ENCODE data around the gene NDUFAF2.

Gene NDUFAF2

DNA sequence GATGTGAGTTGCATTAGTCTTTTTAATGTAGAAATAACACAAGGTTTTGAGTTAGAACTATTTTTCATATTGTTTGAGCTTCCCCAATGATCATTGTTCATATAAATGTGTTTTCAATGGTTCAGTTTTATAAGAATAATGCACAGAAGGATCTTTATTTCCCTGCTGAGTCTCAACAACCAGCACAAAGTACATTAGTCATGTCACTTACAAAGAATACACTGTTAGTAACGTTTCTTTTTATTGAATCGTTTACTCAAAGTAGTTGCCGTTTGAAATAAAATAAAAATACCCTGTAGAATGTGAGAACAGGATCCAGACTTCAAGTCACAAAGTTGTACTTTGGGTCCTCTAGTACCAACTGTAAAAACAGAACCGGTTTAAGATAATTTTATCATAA, 41.6 kb upstream of the NDUFAF2 start:
- no peak for TF ChIP-seq ZNF248 (tag by site-specific recombination; IDR thresholded peaks at IDR 0.05)
- TF ChIP-seq ATF2 (tag by site-specific recombination; IDR thresholded peaks at IDR 0.05; ENCODE audit: low read depth) = no peak
- Histone ChIP-seq H3K4me3 (ENCODE audit: low read depth, low read length) (no peak overlapping the region), H3K4me1 (ENCODE audit: control insufficient read depth, insufficient read depth, low read length) (no peaks in the 10 kb centered on the region), H3K36me3 (ENCODE audit: control insufficient read depth in 2 of 2, insufficient read depth in 1 of 2, low read length in 2 of 2) (peaks cover 3 to 4% of the 10 kb centered on the region in 2 experiments; a peak in 2 of 3 replicates), H3K9me3 (ENCODE audit: control insufficient read depth, insufficient read depth, low read depth, low read length) (no peaks in the 10 kb centered on the region), H3K27ac (ENCODE audit: extremely low read depth, low read depth, low read length) (no peak overlapping the region)
- CTCF ChIA-PET = no interaction called here
- POLR2A ChIA-PET = no interaction called here

DNA sequence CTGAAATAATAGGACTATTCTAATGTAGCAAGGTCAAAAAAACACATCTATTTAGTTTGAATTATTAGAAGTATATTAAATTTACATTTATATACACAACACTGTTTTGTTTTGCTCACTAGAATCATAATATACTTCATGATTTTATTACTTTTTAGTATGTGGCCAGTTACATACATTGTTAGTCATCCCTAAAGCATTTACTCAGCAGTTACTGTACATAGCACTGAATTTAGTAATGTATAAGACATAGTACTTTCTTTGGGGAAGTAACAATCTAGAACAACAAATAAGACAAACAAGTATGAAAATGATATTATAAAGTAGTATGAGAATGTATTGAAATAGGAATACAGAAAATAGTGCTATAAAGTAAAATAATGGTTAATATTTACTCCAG, 28.4 kb upstream of the NDUFAF2 start:
- Histone ChIP-seq H3K36me3 (ENCODE audit: control insufficient read depth in 2 of 2, insufficient read depth in 1 of 2, low read length in 2 of 2) (peaks cover 5 to 19% of the 10 kb centered on the region in 2 experiments; a peak in 2 of 3 replicates), H3K4me1 (ENCODE audit: control insufficient read depth, insufficient read depth, low read length) (no peaks in the 10 kb centered on the region), H3K27ac (ENCODE audit: extremely low read depth, low read depth, low read length) (no peak overlapping the region), H3K4me3 (ENCODE audit: low read depth, low read length) (no peak overlapping the region), H3K9me3 (ENCODE audit: control insufficient read depth, insufficient read depth, low read depth, low read length) (no peaks in the 10 kb centered on the region)
- CTCF ChIA-PET = interaction anchor here (0.8 kb wide), 1 partner anchor 12 kb away, joined by 3 read pairs; no protein-coding TSS in a partner anchor
- no peak for TF ChIP-seq ZNF140 (tag by site-specific recombination; IDR thresholded peaks at IDR 0.05)
- POLR2A ChIA-PET = no interaction called here

- Histone ChIP-seq H3K36me3 (ENCODE audit: control insufficient read depth in 2 of 2, insufficient read depth in 1 of 2, low read length in 2 of 2) (peaks cover 5 to 19% of the 10 kb centered on the region in 2 experiments; a peak in 2 of 3 replicates), H3K4me3 (ENCODE audit: low read depth, low read length) (no peak overlapping the region), H3K27ac (ENCODE audit: extremely low read depth, low read depth, low read length) (no peak overlapping the region), H3K9me3 (ENCODE audit: control insufficient read depth, insufficient read depth, low read depth, low read length) (no peaks in the 10 kb centered on the region), H3K4me1 (ENCODE audit: control insufficient read depth, insufficient read depth, low read length) (no peaks in the 10 kb centered on the region)
- no peak for TF ChIP-seq ZNF426 (tag by site-specific recombination; IDR thresholded peaks at IDR 0.05)
- TF ChIP-seq ZNF596 (tag by site-specific recombination; IDR thresholded peaks at IDR 0.05) = no peak
- TF ChIP-seq ZIC2 (tag by site-specific recombination; IDR thresholded peaks at IDR 0.05) = no peak
- no peak for TF ChIP-seq ZNF175 (tag by site-specific recombination; IDR thresholded peaks at IDR 0.05)
- no peak for TF ChIP-seq ZXDB (tag by site-specific recombination; IDR thresholded peaks at IDR 0.05)
- no peak for TF ChIP-seq HOXC10 (CRISPR knock-in tag; IDR thresholded peaks at IDR 0.05)
- TF ChIP-seq ZFP37 (tag by site-specific recombination; IDR thresholded peaks at IDR 0.05) = no peak
- no peak for TF ChIP-seq ZSCAN4 (tag by site-specific recombination; IDR thresholded peaks at IDR 0.05)
- TF ChIP-seq ZNF248 (tag by site-specific recombination; IDR thresholded peaks at IDR 0.05) = no peak
- no peak for TF ChIP-seq REST (tag by site-specific recombination; IDR thresholded peaks at IDR 0.05)
- TF ChIP-seq, protein P1, sequence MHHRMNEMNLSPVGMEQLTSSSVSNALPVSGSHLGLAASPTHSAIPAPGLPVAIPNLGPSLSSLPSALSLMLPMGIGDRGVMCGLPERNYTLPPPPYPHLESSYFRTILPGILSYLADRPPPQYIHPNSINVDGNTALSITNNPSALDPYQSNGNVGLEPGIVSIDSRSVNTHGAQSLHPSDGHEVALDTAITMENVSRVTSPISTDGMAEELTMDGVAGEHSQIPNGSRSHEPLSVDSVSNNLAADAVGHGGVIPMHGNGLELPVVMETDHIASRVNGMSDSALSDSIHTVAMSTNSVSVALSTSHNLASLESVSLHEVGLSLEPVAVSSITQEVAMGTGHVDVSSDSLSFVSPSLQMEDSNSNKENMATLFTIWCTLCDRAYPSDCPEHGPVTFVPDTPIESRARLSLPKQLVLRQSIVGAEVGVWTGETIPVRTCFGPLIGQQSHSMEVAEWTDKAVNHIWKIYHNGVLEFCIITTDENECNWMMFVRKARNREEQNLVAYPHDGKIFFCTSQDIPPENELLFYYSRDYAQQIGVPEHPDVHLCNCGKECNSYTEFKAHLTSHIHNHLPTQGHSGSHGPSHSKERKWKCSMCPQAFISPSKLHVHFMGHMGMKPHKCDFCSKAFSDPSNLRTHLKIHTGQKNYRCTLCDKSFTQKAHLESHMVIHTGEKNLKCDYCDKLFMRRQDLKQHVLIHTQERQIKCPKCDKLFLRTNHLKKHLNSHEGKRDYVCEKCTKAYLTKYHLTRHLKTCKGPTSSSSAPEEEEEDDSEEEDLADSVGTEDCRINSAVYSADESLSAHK (tag by site-specific recombination; IDR thresholded peaks at IDR 0.05) = no peak
- TF ChIP-seq, protein P2, sequence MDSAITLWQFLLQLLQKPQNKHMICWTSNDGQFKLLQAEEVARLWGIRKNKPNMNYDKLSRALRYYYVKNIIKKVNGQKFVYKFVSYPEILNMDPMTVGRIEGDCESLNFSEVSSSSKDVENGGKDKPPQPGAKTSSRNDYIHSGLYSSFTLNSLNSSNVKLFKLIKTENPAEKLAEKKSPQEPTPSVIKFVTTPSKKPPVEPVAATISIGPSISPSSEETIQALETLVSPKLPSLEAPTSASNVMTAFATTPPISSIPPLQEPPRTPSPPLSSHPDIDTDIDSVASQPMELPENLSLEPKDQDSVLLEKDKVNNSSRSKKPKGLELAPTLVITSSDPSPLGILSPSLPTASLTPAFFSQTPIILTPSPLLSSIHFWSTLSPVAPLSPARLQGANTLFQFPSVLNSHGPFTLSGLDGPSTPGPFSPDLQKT (IDR thresholded peaks at IDR 0.05; ENCODE audit: borderline replicate concordance, low read depth, low read length) = no peak
- no peak for TF ChIP-seq ZNF202 (tag by site-specific recombination; IDR thresholded peaks at IDR 0.05; ENCODE audit: borderline replicate concordance)
- TF ChIP-seq ZNF138 (tag by site-specific recombination; IDR thresholded peaks at IDR 0.05; ENCODE audit: borderline replicate concordance) = no peak
- TF ChIP-seq ZNF843 (tag by site-specific recombination; IDR thresholded peaks at IDR 0.05) = no peak
- no peak for TF ChIP-seq ZNF791 (tag by site-specific recombination; IDR thresholded peaks at IDR 0.05)
- TF ChIP-seq ZNF792 (tag by site-specific recombination; IDR thresholded peaks at IDR 0.05) = no peak
- TF ChIP-seq ZNF785 (tag by site-specific recombination; IDR thresholded peaks at IDR 0.05) = no peak
- CTCF ChIA-PET = no interaction called here
- POLR2A ChIA-PET = no interaction called here
These were observed 26.5 kb upstream of the NDUFAF2 start for GRCh38 chr5:60918466-60918865.

Measured in HEK293 (cell line).